Measurements from ENCODE around the gene GDAP1L1. TPM values are rescaled to one million over a fixed set of nuclear protein-coding genes. Genes with fewer than 3 reads are reported as not detected.
"Not testable (repeated sequence)": the region's sequence is repeated elsewhere in the genome, so short reads cannot be mapped to it uniquely, and the experiment has no call there.

The GDAP1L1 gene
- total RNA-seq, 2 donors from 2014 or later, result not detected

GRCh38 chr20:44282192-44282591 is 35.1 kb downstream of the GDAP1L1 start:
- ATAC-seq (peak; percentile 93), DNase-seq (no peak)
- intact Hi-C loops (cut with DNase I, micrococcal nuclease), result no loop called here

GRCh38 chr20:44284032-44284431 is 36.9 kb downstream of the GDAP1L1 start:
- DNase-seq (no peak), ATAC-seq (no peak)
- intact Hi-C loops (cut with DNase I, micrococcal nuclease), result no loop called here

- intact Hi-C loops (cut with DNase I, micrococcal nuclease), result no loop called here
- DNase-seq, result peak; percentile 52 to 64
- peak; percentile 78 for ATAC-seq
Measured at GRCh38 chr20:44287272-44288097, 40.4 kb downstream of the GDAP1L1 start.

GRCh38 chr20:44288252-44288651 is 41.1 kb downstream of the GDAP1L1 start:
- ATAC-seq (peak; percentile 89), DNase-seq (peak in 1 of 2 donors; percentile 12)
- intact Hi-C loops (cut with DNase I, micrococcal nuclease), result no loop called here

GRCh38 chr20:44291754-44292153 is 44.6 kb downstream of the GDAP1L1 start:
- ATAC-seq (no peak), DNase-seq (no peak)
- intact Hi-C loops (cut with DNase I, micrococcal nuclease), result no loop called here

GRCh38 chr20:44296011-44296410 is 48.9 kb downstream of the GDAP1L1 start:
- intact Hi-C loops (cut with DNase I, micrococcal nuclease), result no loop called here
- DNase-seq, result peak in 1 of 2 donors; percentile 27
- peak; percentile 86 for ATAC-seq

- intact Hi-C loops (cut with DNase I, micrococcal nuclease), result no loop called here
- ATAC-seq (no peak), DNase-seq (no peak)
Measured at GRCh38 chr20:44297721-44298120, 50.6 kb downstream of the GDAP1L1 start.

- intact Hi-C loops (cut with DNase I, micrococcal nuclease); ATAC-seq; DNase-seq: not testable (repeated sequence)
Measured at GRCh38 chr20:44299011-44299535, 52.0 kb downstream of the GDAP1L1 start.

GRCh38 chr20:44301285-44301684 is 54.2 kb downstream of the GDAP1L1 start:
- intact Hi-C loops (cut with DNase I, micrococcal nuclease), result no loop called here
- ATAC-seq (no peak), DNase-seq (no peak)

- ATAC-seq, result peak; percentile 88
- DNase-seq, result peak; percentile 23 to 59
Measured at GRCh38 chr20:44302026-44302669, 55.0 kb downstream of the GDAP1L1 start.

GRCh38 chr20:44302736-44303135 is 55.6 kb downstream of the GDAP1L1 start:
- intact Hi-C loops (cut with DNase I, micrococcal nuclease), result no loop called here
- no peak for ATAC-seq
- DNase-seq, result no peak

More at GRCh38 chr20:44302026-44302669, 55.0 kb downstream of the GDAP1L1 start:
- intact Hi-C loops (cut with DNase I, micrococcal nuclease), result no loop called here

- intact Hi-C loops (cut with DNase I, micrococcal nuclease), result no loop called here
- DNase-seq (no peak), ATAC-seq (no peak)
Measured at GRCh38 chr20:44304383-44304782, 57.3 kb downstream of the GDAP1L1 start.

GRCh38 chr20:44306927-44307326 is 59.8 kb downstream of the GDAP1L1 start:
- intact Hi-C loops (cut with DNase I, micrococcal nuclease), result loop anchor here in 1 of 2 donors (5.0 kb wide), 1 partner anchor 90 kb away; no protein-coding TSS in a partner anchor

GRCh38 chr20:44309763-44310663 is 62.9 kb downstream of the GDAP1L1 start:
- ATAC-seq (peak; percentile 55), DNase-seq (peak; percentile 45 to 47)
- intact Hi-C loops (cut with DNase I, micrococcal nuclease), result loop anchor here (5.0 to 10.0 kb wide), 3 partner anchors 85 to 297 kb away; no protein-coding TSS in a partner anchor

More at GRCh38 chr20:44306927-44307326, 59.8 kb downstream of the GDAP1L1 start:
- DNase-seq, result no peak
- ATAC-seq, result no peak

GRCh38 chr20:44310664-44311639 is 63.8 kb downstream of the GDAP1L1 start, which contains the start of gene FITM2:
Gene FITM2 (minus strand): TSS chr20:44311202. CDS start chr20:44311148, 54 bp downstream.
- peak; percentile 98 to 99 for DNase-seq
- peak; percentile 92 for ATAC-seq
- intact Hi-C loops (cut with DNase I, micrococcal nuclease), result loop anchor here (5.0 to 10.0 kb wide), 2 partner anchors 86 to 296 kb away; no protein-coding TSS in a partner anchor

GRCh38 chr20:44314870-44315269 is 67.8 kb downstream of the GDAP1L1 start:
- ATAC-seq (no peak), DNase-seq (no peak)
- intact Hi-C loops (cut with DNase I, micrococcal nuclease), result loop anchor here (5.0 to 10.0 kb wide), 2 partner anchors 90 to 292 kb away; no protein-coding TSS in a partner anchor

- intact Hi-C loops (cut with DNase I, micrococcal nuclease), result loop anchor here in 1 of 2 donors (10.0 kb wide), 1 partner anchor 95 kb away; no protein-coding TSS in a partner anchor
- no peak for DNase-seq
- no peak for ATAC-seq
Measured at GRCh38 chr20:44319839-44320422, 72.8 kb downstream of the GDAP1L1 start.

Data from left colon (tissue), 2 donors.